HepG2 (cell line): Measurements from ENCODE around the gene ITGAV. TPM values are rescaled to one million over a fixed set of nuclear protein-coding genes. Genes with fewer than 3 reads are reported as not detected.
A peak's percentile ranks its signal among the peaks of the same experiment; 100 is the strongest.

Experiments used
- EP300 ChIP-seq, 3 experiments: sonication (generic) in 1 of 3; formaldehyde crosslinking in 1 of 3; IDR thresholded peaks; 2 replicates each; pipeline versions ENCODE4 v1.5.1 to v1.6.1; 2011 to 2020; ENCODE audit warnings: low read depth in 2 of 3, low read length in 2 of 3, borderline replicate concordance in 1 of 3, improper control_type of control experiment in 1 of 3, mild to moderate bottlenecking in 1 of 3, missing genetic modification reagents in 1 of 3, moderate library complexity in 1 of 3
- MAFK ChIP-seq, 2 experiments: IDR thresholded peaks in 1 of 2; conservative IDR thresholded peaks in 1 of 2; 2 replicates each; pipeline ENCODE4 v1.6.1; 2011; ENCODE audit warnings: improper control_type of control experiment in 2 of 2, low read length in 2 of 2
- MATR3 ChIP-seq: sonication (generic); formaldehyde crosslinking; IDR thresholded peaks from 2 replicates; pipeline ENCODE4 v1.4.0; 2020; ENCODE audit warnings: missing genetic modification reagents
- NCOR1 ChIP-seq: fragments of 200-600 bp; sonication (generic); IDR thresholded peaks from 2 replicates; pipeline ENCODE4 v1.7.0; 2017; ENCODE audit warnings: antibody characterized with exemption, low read length, borderline replicate concordance
- RBFOX2 ChIP-seq: fragments of 200-400 bp; formaldehyde crosslinking; IDR thresholded peaks from 2 replicates; pipeline ENCODE4 v1.6.1; 2017; ENCODE audit warnings: low read depth, mild to moderate bottlenecking, low read length
- TARDBP ChIP-seq: sonication (generic); formaldehyde crosslinking; IDR thresholded peaks from 2 replicates; pipeline ENCODE4 v1.8.0; 2022; ENCODE audit warnings: mild to moderate bottlenecking, missing genetic modification reagents
- ZFP36L2 ChIP-seq: sonication (generic); formaldehyde crosslinking; IDR thresholded peaks from 2 replicates; pipeline ENCODE4 v1.4.0; 2020; ENCODE audit warnings: missing genetic modification reagents
- ZNF431 ChIP-seq: sonication (generic); formaldehyde crosslinking; IDR thresholded peaks from 2 replicates; pipeline ENCODE4 v1.9.0; 2022; ENCODE audit warnings: missing genetic modification reagents, low read depth, mild to moderate bottlenecking, borderline replicate concordance
- ZNF558 ChIP-seq: sonication (generic); formaldehyde crosslinking; IDR thresholded peaks from 2 replicates; pipeline ENCODE4 v1.9.0; 2022; ENCODE audit warnings: mild to moderate bottlenecking, missing genetic modification reagents, borderline replicate concordance
- polyA plus RNA-seq, 8 experiments: library from polyadenylated mRNA; depleted of rRNA in 3 of 8; stranded (reverse) in 7 of 8; unstranded in 1 of 8; fragments of >200 nt; fragmentation: Illumina TruSeq in 4 of 8; extraction: Trizol in 4 of 8; gene quantifications; 2 replicates each; pipeline versions ENCODE4 v1.2.1 to v1.2.3, GENCODE V29; 2011 to 2016; ENCODE audit warnings: low read depth in 4 of 8, missing spikeins in 1 of 8, mixed read lengths in 1 of 8; ENCODE audit not compliant: insufficient read depth in 1 of 8
- total RNA-seq, 5 experiments: library from RNA; depleted of rRNA; stranded (reverse); fragments of >200 nt; fragmentation: Illumina TruSeq; extraction: Trizol; gene quantifications; 2 replicates each; pipeline ENCODE4 v1.2.3, GENCODE V29; 2016; ENCODE audit warnings: low read depth in 1 of 5
- TF ChIP-seq, protein P1 (sequence below): conservative IDR thresholded peaks from 2 replicates; pipeline ENCODE4 v1.6.1; 2018; ENCODE audit warnings: missing genetic modification reagents
- TF ChIP-seq, protein P2 (sequence below): IDR thresholded peaks from 2 replicates; pipeline ENCODE4 v1.6.1; 2016; ENCODE audit warnings: missing biosample characterization, missing genetic modification reagents, low read depth
- TF ChIP-seq, protein P3 (sequence below): sonication (generic); formaldehyde crosslinking; IDR thresholded peaks from 2 replicates; pipeline ENCODE4 v1.4.0; 2020; ENCODE audit warnings: mild to moderate bottlenecking, missing genetic modification reagents, borderline replicate concordance
- TF ChIP-seq, protein P4 (sequence below): sonication (generic); formaldehyde crosslinking; IDR thresholded peaks from 2 replicates; pipeline ENCODE4 v1.5.0; 2020; ENCODE audit warnings: mild to moderate bottlenecking, low read depth, missing genetic modification reagents, borderline replicate concordance
- TF ChIP-seq, protein P5 (sequence below), 2 experiments: sonication (generic) in 1 of 2; formaldehyde crosslinking in 1 of 2; IDR thresholded peaks; 2 replicates each; pipeline versions ENCODE4 v1.4.0 to v1.6.1; 2016 to 2020; ENCODE audit warnings: borderline replicate concordance in 1 of 2, low read depth in 1 of 2, mild to moderate bottlenecking in 1 of 2, missing genetic modification reagents in 1 of 2
- TF ChIP-seq, protein P6 (sequence below): sonication (generic); formaldehyde crosslinking; IDR thresholded peaks from 2 replicates; pipeline ENCODE4 v1.8.1; 2023; ENCODE audit warnings: mild to moderate bottlenecking, inconsistent platforms, moderate library complexity, missing genetic modification reagents, borderline replicate concordance

The ITGAV gene
- total and polyA plus RNA-seq, 2 of the 13 experiments (the other 11 are each of a cell fraction or from before 2014, with no cell fraction given): 59.1 to 60.4 TPM

DNA sequence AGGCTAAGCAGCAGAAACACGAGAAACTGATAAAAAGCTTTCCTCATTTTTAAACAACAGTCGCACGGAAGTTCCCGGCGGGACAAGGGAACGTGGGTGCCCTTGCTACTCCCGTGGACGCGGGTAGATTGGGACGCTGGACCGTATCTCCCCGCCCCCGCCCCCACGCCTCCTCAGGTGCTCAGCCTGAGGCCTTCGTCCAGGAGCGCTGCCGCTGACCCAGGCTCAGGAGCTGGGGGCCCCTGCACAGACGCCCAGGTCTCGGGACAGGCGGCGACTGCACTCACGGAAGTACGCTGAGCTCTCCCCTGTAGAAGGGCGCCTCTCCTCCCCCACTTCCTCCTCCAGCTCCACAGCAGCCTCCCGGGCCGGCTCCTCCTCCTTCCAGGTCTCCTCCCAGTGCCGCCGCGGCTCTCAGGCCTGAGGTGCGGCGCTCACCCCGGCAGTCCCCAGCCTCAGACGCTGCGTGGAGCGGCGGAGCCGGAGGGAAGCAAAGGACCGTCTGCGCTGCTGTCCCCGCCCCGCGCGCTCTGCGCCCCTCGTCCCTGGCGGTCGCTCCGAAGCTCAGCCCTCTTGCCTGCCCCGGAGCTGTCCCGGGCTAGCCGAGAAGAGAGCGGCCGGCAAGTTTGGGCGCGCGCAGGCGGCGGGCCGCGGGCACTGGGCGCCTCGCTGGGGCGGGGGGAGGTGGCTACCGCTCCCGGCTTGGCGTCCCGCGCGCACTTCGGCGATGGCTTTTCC lies at the start of gene ITGAV (continued):
- TF ChIP-seq, protein P1, sequence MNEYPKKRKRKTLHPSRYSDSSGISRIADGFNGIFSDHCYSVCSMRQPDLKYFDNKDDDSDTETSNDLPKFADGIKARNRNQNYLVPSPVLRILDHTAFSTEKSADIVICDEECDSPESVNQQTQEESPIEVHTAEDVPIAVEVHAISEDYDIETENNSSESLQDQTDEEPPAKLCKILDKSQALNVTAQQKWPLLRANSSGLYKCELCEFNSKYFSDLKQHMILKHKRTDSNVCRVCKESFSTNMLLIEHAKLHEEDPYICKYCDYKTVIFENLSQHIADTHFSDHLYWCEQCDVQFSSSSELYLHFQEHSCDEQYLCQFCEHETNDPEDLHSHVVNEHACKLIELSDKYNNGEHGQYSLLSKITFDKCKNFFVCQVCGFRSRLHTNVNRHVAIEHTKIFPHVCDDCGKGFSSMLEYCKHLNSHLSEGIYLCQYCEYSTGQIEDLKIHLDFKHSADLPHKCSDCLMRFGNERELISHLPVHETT (CRISPR knock-in tag): peak; percentile 44
- TF ChIP-seq EP300 (IDR thresholded peaks at IDR 0.05; ENCODE audit: low read depth in 2 of 2, low read length in 2 of 2) (0 out of 4 replicates have a peak, but pooled peaks of 1 of the 2 experiments have one; percentile 21), EP300 (CRISPR knock-in tag; IDR thresholded peaks at IDR 0.05; ENCODE audit: borderline replicate concordance) (0 out of 2 replicates have a peak, but pooled peaks have one; percentile 37), RBFOX2 (peak; percentile 99), TARDBP (CRISPR knock-in tag) (peak; percentile 95), ZFP36L2 (CRISPR knock-in tag) (0 out of 2 replicates have a peak, but pooled peaks have one; percentile 38), NCOR1 (0 out of 2 replicates have a peak, but pooled peaks have one; percentile 24), ZNF431 (0 out of 2 replicates have a peak, but pooled peaks have one; percentile 51), ZNF558 (CRISPR knock-in tag) (no peak), MAFK (conservative IDR thresholded peaks at IDR 0.05 in 1 of 2, IDR thresholded peaks at IDR 0.05 in 1 of 2; ENCODE audit: low read length in 2 of 2) (no peak), MATR3 (CRISPR knock-in tag) (no peak)
- TF ChIP-seq, protein P2, sequence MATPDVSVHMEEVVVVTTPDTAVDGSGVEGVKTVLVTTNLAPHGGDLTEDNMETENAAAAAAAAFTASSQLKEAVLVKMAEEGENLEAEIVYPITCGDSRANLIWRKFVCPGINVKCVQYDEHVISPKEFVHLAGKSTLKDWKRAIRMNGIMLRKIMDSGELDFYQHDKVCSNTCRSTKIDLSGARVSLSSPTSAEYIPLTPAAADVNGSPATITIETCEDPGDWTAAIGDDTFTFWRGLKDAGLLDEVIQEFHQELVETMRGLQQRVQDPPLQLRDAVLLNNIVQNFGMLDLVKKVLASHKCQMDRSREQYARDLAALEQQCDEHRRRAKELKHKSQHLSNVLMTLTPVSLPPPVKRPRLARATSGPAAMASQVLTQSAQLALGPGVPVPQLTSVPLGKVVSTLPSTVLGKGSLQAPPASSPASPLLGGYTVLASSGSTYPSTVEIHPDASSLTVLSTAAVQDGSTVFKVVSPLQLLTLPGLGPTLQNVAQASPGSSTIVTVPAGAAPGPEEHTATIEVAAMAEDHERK: peak; percentile 18; the same call in 1 of the 2 replicates
- TF ChIP-seq, protein P3, sequence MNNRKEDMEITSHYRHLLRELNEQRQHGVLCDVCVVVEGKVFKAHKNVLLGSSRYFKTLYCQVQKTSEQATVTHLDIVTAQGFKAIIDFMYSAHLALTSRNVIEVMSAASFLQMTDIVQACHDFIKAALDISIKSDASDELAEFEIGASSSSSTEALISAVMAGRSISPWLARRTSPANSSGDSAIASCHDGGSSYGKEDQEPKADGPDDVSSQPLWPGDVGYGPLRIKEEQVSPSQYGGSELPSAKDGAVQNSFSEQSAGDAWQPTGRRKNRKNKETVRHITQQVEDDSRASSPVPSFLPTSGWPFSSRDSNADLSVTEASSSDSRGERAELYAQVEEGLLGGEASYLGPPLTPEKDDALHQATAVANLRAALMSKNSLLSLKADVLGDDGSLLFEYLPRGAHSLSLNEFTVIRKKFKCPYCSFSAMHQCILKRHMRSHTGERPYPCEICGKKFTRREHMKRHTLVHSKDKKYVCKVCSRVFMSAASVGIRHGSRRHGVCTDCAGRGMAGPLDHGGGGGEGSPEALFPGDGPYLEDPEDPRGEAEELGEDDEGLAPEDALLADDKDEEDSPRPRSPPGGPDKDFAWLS (CRISPR knock-in tag): no peak; the same call in 1 of the 2 replicates
- TF ChIP-seq, protein P4, sequence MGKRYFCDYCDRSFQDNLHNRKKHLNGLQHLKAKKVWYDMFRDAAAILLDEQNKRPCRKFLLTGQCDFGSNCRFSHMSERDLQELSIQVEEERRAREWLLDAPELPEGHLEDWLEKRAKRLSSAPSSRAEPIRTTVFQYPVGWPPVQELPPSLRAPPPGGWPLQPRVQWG (CRISPR knock-in tag): no peak; the same call in 1 of the 2 replicates
- TF ChIP-seq, protein P5, sequence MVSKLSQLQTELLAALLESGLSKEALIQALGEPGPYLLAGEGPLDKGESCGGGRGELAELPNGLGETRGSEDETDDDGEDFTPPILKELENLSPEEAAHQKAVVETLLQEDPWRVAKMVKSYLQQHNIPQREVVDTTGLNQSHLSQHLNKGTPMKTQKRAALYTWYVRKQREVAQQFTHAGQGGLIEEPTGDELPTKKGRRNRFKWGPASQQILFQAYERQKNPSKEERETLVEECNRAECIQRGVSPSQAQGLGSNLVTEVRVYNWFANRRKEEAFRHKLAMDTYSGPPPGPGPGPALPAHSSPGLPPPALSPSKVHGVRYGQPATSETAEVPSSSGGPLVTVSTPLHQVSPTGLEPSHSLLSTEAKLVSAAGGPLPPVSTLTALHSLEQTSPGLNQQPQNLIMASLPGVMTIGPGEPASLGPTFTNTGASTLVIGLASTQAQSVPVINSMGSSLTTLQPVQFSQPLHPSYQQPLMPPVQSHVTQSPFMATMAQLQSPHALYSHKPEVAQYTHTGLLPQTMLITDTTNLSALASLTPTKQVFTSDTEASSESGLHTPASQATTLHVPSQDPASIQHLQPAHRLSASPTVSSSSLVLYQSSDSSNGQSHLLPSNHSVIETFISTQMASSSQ (IDR thresholded peaks at IDR 0.05; ENCODE audit: low read depth): no peak
- TF ChIP-seq, protein P5 (CRISPR knock-in tag; IDR thresholded peaks at IDR 0.05; ENCODE audit: borderline replicate concordance): peak; percentile 74; the same call in 1 of the 2 replicates
- TF ChIP-seq, protein P6, sequence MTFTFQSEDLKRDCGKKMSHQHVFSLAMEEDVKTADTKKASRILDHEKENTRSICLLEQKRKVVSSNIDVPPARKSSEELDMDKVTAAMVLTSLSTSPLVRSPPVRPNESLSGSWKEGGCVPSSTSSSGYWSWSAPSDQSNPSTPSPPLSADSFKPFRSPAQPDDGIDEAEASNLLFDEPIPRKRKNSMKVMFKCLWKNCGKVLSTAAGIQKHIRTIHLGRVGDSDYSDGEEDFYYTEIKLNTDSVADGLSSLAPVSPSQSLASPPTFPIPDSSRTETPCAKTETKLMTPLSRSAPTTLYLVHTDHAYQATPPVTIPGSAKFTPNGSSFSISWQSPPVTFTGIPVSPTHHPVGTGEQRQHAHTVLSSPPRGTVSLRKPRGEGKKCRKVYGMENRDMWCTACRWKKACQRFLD (CRISPR knock-in tag): peak; percentile 68; the same call in 1 of the 2 replicates
